ENCODE measurements around the gene RAB38.

DNA sequence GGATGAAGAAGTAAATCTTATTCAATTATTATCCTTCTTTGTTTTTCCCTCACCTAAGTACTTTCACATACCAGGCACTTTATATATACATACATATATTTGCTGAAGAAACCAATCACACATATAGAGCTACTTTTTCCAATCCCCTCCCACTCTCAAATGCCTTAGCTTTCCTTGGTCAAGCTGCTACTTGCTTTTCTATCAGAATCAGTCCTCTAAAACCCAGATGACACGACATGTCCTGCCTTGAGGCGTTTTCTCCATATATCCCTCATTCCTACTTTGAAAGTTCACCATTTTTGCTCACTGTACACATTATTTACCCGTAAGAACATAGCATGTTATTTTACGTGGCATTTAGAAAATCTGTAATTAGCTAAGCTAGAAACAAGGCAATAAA lies 5.4 kb downstream of the RAB38 start:
- TF ChIP-seq, protein P1, sequence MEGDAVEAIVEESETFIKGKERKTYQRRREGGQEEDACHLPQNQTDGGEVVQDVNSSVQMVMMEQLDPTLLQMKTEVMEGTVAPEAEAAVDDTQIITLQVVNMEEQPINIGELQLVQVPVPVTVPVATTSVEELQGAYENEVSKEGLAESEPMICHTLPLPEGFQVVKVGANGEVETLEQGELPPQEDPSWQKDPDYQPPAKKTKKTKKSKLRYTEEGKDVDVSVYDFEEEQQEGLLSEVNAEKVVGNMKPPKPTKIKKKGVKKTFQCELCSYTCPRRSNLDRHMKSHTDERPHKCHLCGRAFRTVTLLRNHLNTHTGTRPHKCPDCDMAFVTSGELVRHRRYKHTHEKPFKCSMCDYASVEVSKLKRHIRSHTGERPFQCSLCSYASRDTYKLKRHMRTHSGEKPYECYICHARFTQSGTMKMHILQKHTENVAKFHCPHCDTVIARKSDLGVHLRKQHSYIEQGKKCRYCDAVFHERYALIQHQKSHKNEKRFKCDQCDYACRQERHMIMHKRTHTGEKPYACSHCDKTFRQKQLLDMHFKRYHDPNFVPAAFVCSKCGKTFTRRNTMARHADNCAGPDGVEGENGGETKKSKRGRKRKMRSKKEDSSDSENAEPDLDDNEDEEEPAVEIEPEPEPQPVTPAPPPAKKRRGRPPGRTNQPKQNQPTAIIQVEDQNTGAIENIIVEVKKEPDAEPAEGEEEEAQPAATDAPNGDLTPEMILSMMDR (conservative IDR thresholded peaks at IDR 0.05 in 1 of 2, IDR thresholded peaks at IDR 0.05 in 1 of 2; ENCODE audit: low read depth in 1 of 2, low read length in 2 of 2) = no peak
- no peak for TF ChIP-seq EZH2 (IDR thresholded peaks at IDR 0.05; ENCODE audit: low read length, missing control alignments)

Measured in fibroblast of lung (primary cell).